HG03095 (cell line): ENCODE results near the gene KLHL29.

Experiments
- ATAC-seq: cut with Tn5 transposase; IDR thresholded peaks from one replicate; pipeline ENCODE4 v1.9.1; 2021; ENCODE audit warnings: moderate library complexity; ENCODE audit not compliant: unreplicated experiment

KLHL29 gene

GRCh38 chr2:23664066-23664788 is 279.2 kb downstream of the KLHL29 start:
- no peak for ATAC-seq

GRCh38 chr2:23666241-23666979 is 281.4 kb downstream of the KLHL29 start:
- no peak for ATAC-seq

- ATAC-seq: no peak
Observed at GRCh38 chr2:23666980-23667357, 282.0 kb downstream of the KLHL29 start.

- no peak for ATAC-seq
Observed at GRCh38 chr2:23668756-23669304, 283.9 kb downstream of the KLHL29 start.

- ATAC-seq: no peak
Observed at GRCh38 chr2:23669413-23670244, 284.6 kb downstream of the KLHL29 start.

- no peak for ATAC-seq
Observed at GRCh38 chr2:23670245-23670592, 285.2 kb downstream of the KLHL29 start.

GRCh38 chr2:23673082-23673481 is 288.1 kb downstream of the KLHL29 start:
- no peak for ATAC-seq

GRCh38 chr2:23673830-23674679 is 289.1 kb downstream of the KLHL29 start:
- ATAC-seq: no peak

- no peak for ATAC-seq
Observed at GRCh38 chr2:23675506-23675905, 290.5 kb downstream of the KLHL29 start.

GRCh38 chr2:23677836-23678235 is 292.9 kb downstream of the KLHL29 start:
- ATAC-seq: no peak

- ATAC-seq: no peak
Observed at GRCh38 chr2:23679044-23679443, 294.1 kb downstream of the KLHL29 start.

- ATAC-seq: no peak
Observed at GRCh38 chr2:23680951-23681350, 296.0 kb downstream of the KLHL29 start.

GRCh38 chr2:23681356-23682140 is 296.6 kb downstream of the KLHL29 start:
- ATAC-seq: no peak

- ATAC-seq: no peak
Observed at GRCh38 chr2:23682481-23682880, 297.5 kb downstream of the KLHL29 start.

- ATAC-seq: no peak
Observed at GRCh38 chr2:23683001-23683400, 298.0 kb downstream of the KLHL29 start.

- ATAC-seq: no peak
Observed at GRCh38 chr2:23684395-23685176, 299.6 kb downstream of the KLHL29 start.

- no peak for ATAC-seq
Observed at GRCh38 chr2:23685181-23685580, 300.2 kb downstream of the KLHL29 start.

- ATAC-seq: no peak
Observed at GRCh38 chr2:23685706-23686105, 300.7 kb downstream of the KLHL29 start.
